GM12878 (cell line): Measurements from ENCODE around the gene SASH1. TPM values are rescaled to one million over a fixed set of nuclear protein-coding genes. Genes with fewer than 3 reads are reported as not detected.

Experiments
- ATAC-seq: fragments of 200-7000 bp; cut with Tn5 transposase; 3 replicates; pipeline ENCODE4 v1.9.1; 2020; ENCODE audit warnings: mild to moderate bottlenecking, moderate library complexity
- BruUV-seq: library from RNA; stranded (reverse); fragments of 400-500 nt; replicated peaks from 2 replicates; lab custom pipeline; 2021; lab: Mats Ljungman, UMichigan
- CTCF ChIA-PET: fragments of 300-600 bp; sonication (Branson Sonifier 250); formaldehyde crosslinking; extraction: SDS; loops from one replicate; lab custom pipeline; 2021; ENCODE audit warnings: inconsistent platforms; lab: Yijun Ruan, JAX
- POLR2A ChIA-PET: fragments of 350-600 bp; formaldehyde crosslinking; extraction: SDS; loops from one replicate; lab custom pipeline; 2021; ENCODE audit warnings: inconsistent platforms; lab: Charles Lee
- RAD21 ChIA-PET: fragments of 300-600 bp; sonication (Branson Sonifier 250); formaldehyde crosslinking; loops from one replicate; lab custom pipeline; 2023; ENCODE audit warnings: antibody characterized with exemption; ENCODE audit not compliant: unreplicated experiment; lab: Charles Lee
- SMC1A ChIA-PET: fragments of 300-600 bp; sonication (Branson Sonifier 250); formaldehyde crosslinking; loops from one replicate; lab custom pipeline; 2023; ENCODE audit not compliant: unreplicated experiment, uncharacterized antibody; lab: Charles Lee
- DNase-seq: peaks from one replicate; pipeline ENCODE4 v3.0.0-alpha.2; 2011; ENCODE audit warnings: low read depth, low spot score
- FAIRE-seq: peaks from 3 replicates; lab custom pipeline; 2011; peaks lifted over from hg19 to GRCh38; lab: Jason Lieb, UNC
- H2AFZ ChIP-seq: 2 replicates; pipeline ENCODE4 v1.6.0; 2011; ENCODE audit warnings: low read depth, low read length, control low read depth; ENCODE audit not compliant: control insufficient read depth
- H3K27ac ChIP-seq: 2 replicates; pipeline ENCODE4 v1.5.1; 2011; ENCODE audit warnings: control low read depth; ENCODE audit not compliant: control insufficient read depth, insufficient read depth
- H3K27me3 ChIP-seq, 2 experiments: replicated peaks in 1 of 2; 2 replicates each; pipeline versions ENCODE4 v1.6.0 to v1.6.1; 2011; ENCODE audit warnings: low read length in 1 of 2; ENCODE audit not compliant: control insufficient read depth in 2 of 2, insufficient read depth in 2 of 2
- H3K36me3 ChIP-seq, 2 experiments: 2 replicates each; pipeline ENCODE4 v1.5.1; 2011; ENCODE audit warnings: low read length in 1 of 2; ENCODE audit not compliant: control insufficient read depth in 2 of 2, insufficient read depth in 2 of 2
- H3K4me1 ChIP-seq: 2 replicates; pipeline ENCODE4 v1.6.1; 2011; ENCODE audit warnings: mild to moderate bottlenecking, low read length, moderate library complexity, mixed read lengths; ENCODE audit not compliant: control insufficient read depth, insufficient read depth
- H3K4me2 ChIP-seq: 2 replicates; pipeline ENCODE4 v1.6.0; 2011; ENCODE audit warnings: control low read depth; ENCODE audit not compliant: control insufficient read depth, insufficient read depth
- H3K4me3 ChIP-seq: fragments of 200-600 bp; sonication (generic); 2 replicates; pipeline ENCODE4 v1.5.1; 2016
- H3K79me2 ChIP-seq: 2 replicates; pipeline ENCODE4 v1.6.0; 2011; ENCODE audit warnings: low read length; ENCODE audit not compliant: control insufficient read depth, insufficient read depth
- H3K9ac ChIP-seq: 2 replicates; pipeline ENCODE4 v1.8.0; 2011; ENCODE audit warnings: low read length, control low read depth, mixed read lengths; ENCODE audit not compliant: control insufficient read depth, insufficient read depth
- H3K9me3 ChIP-seq: replicated peaks from 3 replicates; pipeline ENCODE4 v1.5.1; 2011; ENCODE audit warnings: mild to moderate bottlenecking, low read length; ENCODE audit not compliant: control insufficient read depth, insufficient read depth
- H4K20me1 ChIP-seq: 2 replicates; pipeline ENCODE4 v1.6.0; 2011; ENCODE audit not compliant: control insufficient read depth, insufficient read depth
- BACH1 ChIP-seq: fragments of 450-650 bp; IDR thresholded peaks from 2 replicates; pipeline ENCODE4 v1.6.1; 2017; ENCODE audit warnings: mild to moderate bottlenecking, borderline replicate concordance
- BHLHE40 ChIP-seq, 2 experiments: fragments of 450-650 bp in 1 of 2; IDR thresholded peaks; 2 replicates each; pipeline ENCODE4 v1.6.1; 2011 to 2017; ENCODE audit warnings: low read depth in 2 of 2, borderline replicate concordance in 1 of 2, improper control_type of control experiment in 1 of 2, low read length in 1 of 2, mild to moderate bottlenecking in 1 of 2
- CREM ChIP-seq: IDR thresholded peaks from 2 replicates; pipeline ENCODE4 v1.6.1; 2014; ENCODE audit warnings: antibody characterized with exemption, low read depth
- HDAC6 ChIP-seq: fragments of 200-600 bp; sonication (generic); IDR thresholded peaks from one replicate; pipeline ENCODE4 v1.8.0; 2017; ENCODE audit warnings: antibody characterized with exemption; ENCODE audit not compliant: unreplicated experiment
- JUNB ChIP-seq: IDR thresholded peaks from 2 replicates; pipeline ENCODE4 v1.6.1; 2016; ENCODE audit warnings: antibody characterized with exemption, mild to moderate bottlenecking
- JUND ChIP-seq: IDR thresholded peaks from 2 replicates; pipeline ENCODE4 v1.6.1; 2012; ENCODE audit warnings: low read depth, mild to moderate bottlenecking, low read length, improper control_type of control experiment, moderate library complexity
- MTA2 ChIP-seq: fragments of 450-650 bp; IDR thresholded peaks from 2 replicates; pipeline ENCODE4 v1.6.1; 2016; ENCODE audit warnings: low read depth, mild to moderate bottlenecking, moderate library complexity
- RFX5 ChIP-seq: IDR thresholded peaks from 2 replicates; pipeline ENCODE4 v1.6.1; 2011; ENCODE audit warnings: low read depth, low read length, improper control_type of control experiment
- SP1 ChIP-seq: IDR thresholded peaks from one replicate; pipeline ENCODE4 v1.6.1; 2011; ENCODE audit warnings: low read depth, low read length
- ZNF24 ChIP-seq: fragments of 450-650 bp; IDR thresholded peaks from 2 replicates; pipeline ENCODE4 v1.6.1; 2017; ENCODE audit warnings: antibody characterized with exemption, mild to moderate bottlenecking
- ZSCAN29 ChIP-seq: fragments of 450-650 bp; IDR thresholded peaks from 2 replicates; pipeline ENCODE4 v1.6.1; 2017; ENCODE audit warnings: mild to moderate bottlenecking, moderate library complexity
- WGBS: methylation state at CpG from one replicate; pipeline ENCODE4 v1.1.6; 2016; ENCODE audit warnings: low lambda C conversion rate; ENCODE audit not compliant: insufficient replicate concordance, insufficient coverage; ENCODE audit errors: missing lambda C conversion rate; 5-methylcytosine and 5-hydroxymethylcytosine counted together
- in situ Hi-C: fragments of 300-500 bp; cut with MboI; formaldehyde crosslinking; loops from 9 replicates; pipeline ENCODE4 v1.14.3; 2018; ENCODE audit warnings: mixed read lengths
- intact Hi-C: fragments of 100-400 bp; cut with micrococcal nuclease; formaldehyde crosslinking; loops from one replicate; pipeline ENCODE4 v1.14.2; 2022; ENCODE audit not compliant: unreplicated experiment
- polyA plus RNA-seq, 11 experiments: library from polyadenylated mRNA; depleted of rRNA in 4 of 11; unstranded in 6 of 11; stranded (reverse) in 5 of 11; fragments of >200 nt; fragmentation: Nextera tagmentation in 4 of 11; fragmentation: Illumina TruSeq in 1 of 11; extraction: Ambion mirVana in 4 of 11; extraction: Trizol in 1 of 11; gene quantifications; 1 replicate in 1 of 11; 2 replicates in 10 of 11; pipeline versions ENCODE4 v1.2.1 to v1.2.3, GENCODE V29; 2011 to 2016; ENCODE audit warnings: inconsistent platforms in 2 of 11, missing spikeins in 2 of 11, low read depth in 1 of 11
- total RNA-seq, 4 experiments: library from RNA; depleted of rRNA in 3 of 4; stranded (reverse); fragments of >200 nt in 3 of 4; fragmentation: Illumina TruSeq in 1 of 4; extraction: Trizol in 1 of 4; gene quantifications; 2 replicates each; pipeline versions ENCODE4 v1.2.1 to v1.2.3, GENCODE V29; 2013 to 2021
- TF ChIP-seq, protein P1 (sequence below): fragments of 450-650 bp; conservative IDR thresholded peaks from 2 replicates; pipeline ENCODE4 v1.6.1; 2017; ENCODE audit warnings: mild to moderate bottlenecking, moderate library complexity
- TF ChIP-seq, protein P2 (sequence below): fragments of 450-650 bp; IDR thresholded peaks from 2 replicates; pipeline ENCODE4 v1.6.1; 2017; ENCODE audit warnings: mild to moderate bottlenecking, moderate library complexity
- TF ChIP-seq, protein P3 (sequence below), 3 experiments: IDR thresholded peaks in 2 of 3; conservative IDR thresholded peaks in 1 of 3; 2 replicates each; pipeline ENCODE4 v1.5.1; 2011; ENCODE audit warnings: low read depth in 3 of 3, low read length in 3 of 3, mild to moderate bottlenecking in 3 of 3, control low read depth in 2 of 3, moderate library complexity in 2 of 3, inconsistent platforms in 1 of 3, mixed read lengths in 1 of 3; ENCODE audit not compliant: control insufficient read depth in 2 of 3, insufficient read depth in 1 of 3; ENCODE audit errors: extremely low read depth in 1 of 3

SASH1 gene
- total and polyA plus RNA-seq, 10 of the 15 experiments (the other 5 are each of a cell fraction or from before 2014, with no cell fraction given), result 0.01 to 0.73 (median 0.14) TPM; not detected in 4

DNA sequence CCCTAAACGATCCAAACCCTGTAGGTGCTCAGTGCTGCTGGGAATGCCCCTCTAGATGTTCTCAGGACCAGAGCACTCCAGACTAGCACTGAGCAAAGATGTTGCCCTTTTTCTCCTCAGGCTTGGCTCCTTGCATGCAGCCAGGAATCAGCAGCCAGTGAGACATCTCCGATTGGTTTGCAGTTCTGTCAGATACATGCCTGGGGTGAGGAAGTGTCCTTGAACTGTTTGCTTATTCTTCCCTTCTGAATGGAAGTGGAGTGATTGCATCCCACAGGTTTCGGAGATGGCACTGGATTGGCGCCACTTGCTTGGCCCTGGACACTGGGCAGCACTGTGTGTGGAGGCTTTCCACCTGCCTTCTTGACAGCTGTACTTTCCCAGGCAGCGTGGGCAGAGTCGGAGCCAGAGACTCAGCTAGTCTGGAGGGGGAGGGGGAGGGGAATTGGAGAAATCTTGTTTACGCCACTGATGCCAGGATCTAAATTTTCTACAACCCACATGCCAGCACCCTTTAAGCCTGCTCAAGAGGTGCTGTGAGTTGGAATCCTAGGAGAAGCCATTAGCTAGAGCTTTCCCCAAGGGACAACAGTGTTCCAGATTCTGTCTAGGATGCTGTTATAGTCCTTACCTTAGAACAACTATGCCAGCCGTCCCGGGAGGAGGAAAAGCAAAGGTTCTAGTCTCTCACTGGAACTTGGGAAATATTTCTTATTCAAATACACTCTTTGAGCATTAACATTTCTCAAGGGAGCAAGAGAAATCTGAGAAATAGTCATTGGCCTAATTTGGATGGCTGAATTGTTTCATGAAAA is 49.2 kb upstream of the SASH1 start:
- H4K20me1 ChIP-seq, result no peaks in the 10 kb centered on the region
- no peak for DNase-seq
- TF ChIP-seq RFX5, result no peak
- no peak for TF ChIP-seq HDAC6
- TF ChIP-seq BHLHE40 (IDR thresholded peaks at IDR 0.05; ENCODE audit: borderline replicate concordance in 1 of 2, low read depth in 2 of 2, low read length in 1 of 2), result no peak
- TF ChIP-seq ZSCAN29, result no peak
- no peak for TF ChIP-seq MTA2
- no peak for TF ChIP-seq ZNF24
- TF ChIP-seq, protein P1, sequence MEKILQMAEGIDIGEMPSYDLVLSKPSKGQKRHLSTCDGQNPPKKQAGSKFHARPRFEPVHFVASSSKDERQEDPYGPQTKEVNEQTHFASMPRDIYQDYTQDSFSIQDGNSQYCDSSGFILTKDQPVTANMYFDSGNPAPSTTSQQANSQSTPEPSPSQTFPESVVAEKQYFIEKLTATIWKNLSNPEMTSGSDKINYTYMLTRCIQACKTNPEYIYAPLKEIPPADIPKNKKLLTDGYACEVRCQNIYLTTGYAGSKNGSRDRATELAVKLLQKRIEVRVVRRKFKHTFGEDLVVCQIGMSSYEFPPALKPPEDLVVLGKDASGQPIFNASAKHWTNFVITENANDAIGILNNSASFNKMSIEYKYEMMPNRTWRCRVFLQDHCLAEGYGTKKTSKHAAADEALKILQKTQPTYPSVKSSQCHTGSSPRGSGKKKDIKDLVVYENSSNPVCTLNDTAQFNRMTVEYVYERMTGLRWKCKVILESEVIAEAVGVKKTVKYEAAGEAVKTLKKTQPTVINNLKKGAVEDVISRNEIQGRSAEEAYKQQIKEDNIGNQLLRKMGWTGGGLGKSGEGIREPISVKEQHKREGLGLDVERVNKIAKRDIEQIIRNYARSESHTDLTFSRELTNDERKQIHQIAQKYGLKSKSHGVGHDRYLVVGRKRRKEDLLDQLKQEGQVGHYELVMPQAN, result no peak
- TF ChIP-seq, protein P2, sequence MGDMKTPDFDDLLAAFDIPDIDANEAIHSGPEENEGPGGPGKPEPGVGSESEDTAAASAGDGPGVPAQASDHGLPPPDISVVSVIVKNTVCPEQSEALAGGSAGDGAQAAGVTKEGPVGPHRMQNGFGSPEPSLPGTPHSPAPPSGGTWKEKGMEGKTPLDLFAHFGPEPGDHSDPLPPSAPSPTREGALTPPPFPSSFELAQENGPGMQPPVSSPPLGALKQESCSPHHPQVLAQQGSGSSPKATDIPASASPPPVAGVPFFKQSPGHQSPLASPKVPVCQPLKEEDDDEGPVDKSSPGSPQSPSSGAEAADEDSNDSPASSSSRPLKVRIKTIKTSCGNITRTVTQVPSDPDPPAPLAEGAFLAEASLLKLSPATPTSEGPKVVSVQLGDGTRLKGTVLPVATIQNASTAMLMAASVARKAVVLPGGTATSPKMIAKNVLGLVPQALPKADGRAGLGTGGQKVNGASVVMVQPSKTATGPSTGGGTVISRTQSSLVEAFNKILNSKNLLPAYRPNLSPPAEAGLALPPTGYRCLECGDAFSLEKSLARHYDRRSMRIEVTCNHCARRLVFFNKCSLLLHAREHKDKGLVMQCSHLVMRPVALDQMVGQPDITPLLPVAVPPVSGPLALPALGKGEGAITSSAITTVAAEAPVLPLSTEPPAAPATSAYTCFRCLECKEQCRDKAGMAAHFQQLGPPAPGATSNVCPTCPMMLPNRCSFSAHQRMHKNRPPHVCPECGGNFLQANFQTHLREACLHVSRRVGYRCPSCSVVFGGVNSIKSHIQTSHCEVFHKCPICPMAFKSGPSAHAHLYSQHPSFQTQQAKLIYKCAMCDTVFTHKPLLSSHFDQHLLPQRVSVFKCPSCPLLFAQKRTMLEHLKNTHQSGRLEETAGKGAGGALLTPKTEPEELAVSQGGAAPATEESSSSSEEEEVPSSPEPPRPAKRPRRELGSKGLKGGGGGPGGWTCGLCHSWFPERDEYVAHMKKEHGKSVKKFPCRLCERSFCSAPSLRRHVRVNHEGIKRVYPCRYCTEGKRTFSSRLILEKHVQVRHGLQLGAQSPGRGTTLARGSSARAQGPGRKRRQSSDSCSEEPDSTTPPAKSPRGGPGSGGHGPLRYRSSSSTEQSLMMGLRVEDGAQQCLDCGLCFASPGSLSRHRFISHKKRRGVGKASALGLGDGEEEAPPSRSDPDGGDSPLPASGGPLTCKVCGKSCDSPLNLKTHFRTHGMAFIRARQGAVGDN, result no peak
- no peak for TF ChIP-seq BACH1
- TF ChIP-seq CREM, result no peak
- TF ChIP-seq SP1, result no peak
- TF ChIP-seq, protein P3, sequence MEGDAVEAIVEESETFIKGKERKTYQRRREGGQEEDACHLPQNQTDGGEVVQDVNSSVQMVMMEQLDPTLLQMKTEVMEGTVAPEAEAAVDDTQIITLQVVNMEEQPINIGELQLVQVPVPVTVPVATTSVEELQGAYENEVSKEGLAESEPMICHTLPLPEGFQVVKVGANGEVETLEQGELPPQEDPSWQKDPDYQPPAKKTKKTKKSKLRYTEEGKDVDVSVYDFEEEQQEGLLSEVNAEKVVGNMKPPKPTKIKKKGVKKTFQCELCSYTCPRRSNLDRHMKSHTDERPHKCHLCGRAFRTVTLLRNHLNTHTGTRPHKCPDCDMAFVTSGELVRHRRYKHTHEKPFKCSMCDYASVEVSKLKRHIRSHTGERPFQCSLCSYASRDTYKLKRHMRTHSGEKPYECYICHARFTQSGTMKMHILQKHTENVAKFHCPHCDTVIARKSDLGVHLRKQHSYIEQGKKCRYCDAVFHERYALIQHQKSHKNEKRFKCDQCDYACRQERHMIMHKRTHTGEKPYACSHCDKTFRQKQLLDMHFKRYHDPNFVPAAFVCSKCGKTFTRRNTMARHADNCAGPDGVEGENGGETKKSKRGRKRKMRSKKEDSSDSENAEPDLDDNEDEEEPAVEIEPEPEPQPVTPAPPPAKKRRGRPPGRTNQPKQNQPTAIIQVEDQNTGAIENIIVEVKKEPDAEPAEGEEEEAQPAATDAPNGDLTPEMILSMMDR (IDR thresholded peaks at IDR 0.05 in 2 of 3, conservative IDR thresholded peaks at IDR 0.05 in 1 of 3; ENCODE audit: control insufficient read depth in 2 of 3, extremely low read depth in 1 of 3, insufficient read depth in 1 of 3, low read depth in 3 of 3, low read length in 3 of 3), result no peak
- no peak for TF ChIP-seq JUND
- TF ChIP-seq JUNB, result no peak
- TF ChIP-seq, all 136 proteins: peak for 0
- Histone ChIP-seq H3K9ac (no peak overlapping the region), H3K4me3 (no peak overlapping the region), H3K36me3 (no peaks in the 10 kb centered on the region), H3K79me2 (no peaks in the 10 kb centered on the region), H3K4me2 (no peak overlapping the region), H3K27me3 (peaks cover 0 to 2% of the 10 kb centered on the region in 2 experiments; a peak in 2 of 4 replicates), H2AFZ (no peak overlapping the region), H3K9me3 (no peaks in the 10 kb centered on the region), H3K27ac (no peak overlapping the region), H3K4me1 (no peaks in the 10 kb centered on the region)
- BruUV-seq, result no TSS peak
- intact Hi-C loops (no loop called here), in situ Hi-C loops (no loop called here)
- POLR2A ChIA-PET, result no interaction called here
- RAD21 ChIA-PET, result no interaction called here
- ATAC-seq (no peak), FAIRE-seq (no peak)
- SMC1A ChIA-PET, result no interaction called here
- CTCF ChIA-PET, result no interaction called here
- WGBS, result 17% methylated on average over 9 of the region's 9 CpGs
